Fibroblast of mammary gland (primary cell): ENCODE measurements around the gene GALNT14.

Experiments
- DNase-seq: peaks from one replicate; pipeline ENCODE4 v3.0.0-alpha.2; 2010; ENCODE audit warnings: low read depth
- H3K4me3 ChIP-seq: 2 replicates; pipeline ENCODE4 v1.5.1; 2011; ENCODE audit warnings: low read depth, mild to moderate bottlenecking, low read length, moderate library complexity; ENCODE audit not compliant: control insufficient read depth
- TF ChIP-seq, protein P1 (sequence below): conservative IDR thresholded peaks from 2 replicates; pipeline ENCODE4 v1.5.1; 2011; ENCODE audit warnings: low read depth, low read length, inconsistent platforms; ENCODE audit not compliant: control insufficient read depth, insufficient read depth

The GALNT14 gene

DNA sequence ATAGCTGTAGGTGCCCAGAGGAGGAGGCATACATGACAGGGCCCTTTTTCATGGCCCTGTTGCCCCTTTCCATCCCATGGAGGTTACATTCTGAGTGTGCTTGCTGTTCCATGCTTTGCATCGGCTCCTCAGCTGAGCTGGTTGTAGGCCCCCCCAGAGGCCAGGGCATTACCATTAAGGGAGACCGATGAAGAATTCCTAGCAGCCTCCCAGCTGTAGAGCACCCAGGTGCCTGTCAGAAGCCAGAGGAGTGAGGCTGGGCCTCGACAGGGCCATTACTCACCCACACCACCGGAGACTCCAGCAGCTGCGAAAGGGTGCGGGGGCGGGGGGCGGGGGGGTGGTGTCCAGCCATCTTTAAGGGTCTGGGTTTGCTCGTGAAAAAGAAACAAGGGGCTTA, 72.2 kb downstream of the GALNT14 start:
- no peak overlapping the region for H3K4me3 ChIP-seq
- TF ChIP-seq, protein P1, sequence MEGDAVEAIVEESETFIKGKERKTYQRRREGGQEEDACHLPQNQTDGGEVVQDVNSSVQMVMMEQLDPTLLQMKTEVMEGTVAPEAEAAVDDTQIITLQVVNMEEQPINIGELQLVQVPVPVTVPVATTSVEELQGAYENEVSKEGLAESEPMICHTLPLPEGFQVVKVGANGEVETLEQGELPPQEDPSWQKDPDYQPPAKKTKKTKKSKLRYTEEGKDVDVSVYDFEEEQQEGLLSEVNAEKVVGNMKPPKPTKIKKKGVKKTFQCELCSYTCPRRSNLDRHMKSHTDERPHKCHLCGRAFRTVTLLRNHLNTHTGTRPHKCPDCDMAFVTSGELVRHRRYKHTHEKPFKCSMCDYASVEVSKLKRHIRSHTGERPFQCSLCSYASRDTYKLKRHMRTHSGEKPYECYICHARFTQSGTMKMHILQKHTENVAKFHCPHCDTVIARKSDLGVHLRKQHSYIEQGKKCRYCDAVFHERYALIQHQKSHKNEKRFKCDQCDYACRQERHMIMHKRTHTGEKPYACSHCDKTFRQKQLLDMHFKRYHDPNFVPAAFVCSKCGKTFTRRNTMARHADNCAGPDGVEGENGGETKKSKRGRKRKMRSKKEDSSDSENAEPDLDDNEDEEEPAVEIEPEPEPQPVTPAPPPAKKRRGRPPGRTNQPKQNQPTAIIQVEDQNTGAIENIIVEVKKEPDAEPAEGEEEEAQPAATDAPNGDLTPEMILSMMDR = no peak
- no peak for DNase-seq

GRCh38 chr2:31065356-31065755, 72.9 kb downstream of the GALNT14 start:
- TF ChIP-seq, protein P1 = no peak
- no peak overlapping the region for H3K4me3 ChIP-seq
- DNase-seq = no peak

DNA sequence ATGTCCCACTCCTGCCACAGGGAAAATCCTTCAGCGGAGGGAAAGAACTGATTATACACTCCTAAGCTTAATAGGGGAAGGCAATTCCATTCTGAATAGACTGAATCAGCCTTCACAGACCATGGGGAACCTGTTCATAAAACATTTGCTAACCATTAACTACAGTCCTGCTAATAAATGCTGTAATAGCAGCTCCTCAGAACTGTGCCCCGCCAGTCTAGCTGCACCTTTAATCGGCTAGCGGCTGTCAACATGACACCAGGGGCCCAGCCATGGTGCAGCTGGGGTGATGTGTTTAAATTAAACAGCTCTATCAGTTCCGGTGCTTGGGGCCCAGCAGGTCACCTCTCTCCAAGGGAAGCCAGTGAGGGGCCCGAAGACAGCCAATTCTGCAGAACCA, 77.8 kb downstream of the GALNT14 start:
- TF ChIP-seq, protein P1 = no peak
- H3K4me3 ChIP-seq = no peak overlapping the region
- no peak for DNase-seq

GRCh38 chr2:31058096-31059035, 79.9 kb downstream of the GALNT14 start:
- no peak overlapping the region for H3K4me3 ChIP-seq
- DNase-seq = no peak
- TF ChIP-seq, protein P1 = no peak

GRCh38 chr2:31057691-31058090, 80.5 kb downstream of the GALNT14 start:
- DNase-seq = no peak
- TF ChIP-seq, protein P1 = no peak

GRCh38 chr2:31055938-31056337, 82.3 kb downstream of the GALNT14 start:
- TF ChIP-seq, protein P1 = no peak
- H3K4me3 ChIP-seq = no peak overlapping the region
- DNase-seq = no peak

More at GRCh38 chr2:31057691-31058090, 80.5 kb downstream of the GALNT14 start:
- H3K4me3 ChIP-seq = no peak overlapping the region
